Bronchial epithelial cell (primary cell): ENCODE results near the gene PPP1R14D. TPM values are rescaled to one million over a fixed set of nuclear protein-coding genes. Genes with fewer than 3 reads are reported as not detected.

Source experiments
- DNase-seq: peaks from one replicate; pipeline ENCODE4 v3.0.0-alpha.2; 2010; ENCODE audit warnings: low read depth
- FAIRE-seq: peaks from 2 replicates; lab custom pipeline; 2011; peaks lifted over from hg19 to GRCh38; lab: Jason Lieb, UNC
- H3K27me3 ChIP-seq: 2 replicates; pipeline ENCODE4 v1.5.1; 2011; ENCODE audit warnings: low read length; ENCODE audit not compliant: control insufficient read depth, insufficient read depth
- H3K36me3 ChIP-seq: 2 replicates; pipeline ENCODE4 v1.5.1; 2011; ENCODE audit warnings: low read length; ENCODE audit not compliant: control insufficient read depth, insufficient read depth
- H3K4me3 ChIP-seq: 2 replicates; pipeline ENCODE4 v1.5.1; 2011; ENCODE audit warnings: mild to moderate bottlenecking, low read depth, low read length, control low read depth
- total RNA-seq: library from RNA; depleted of rRNA; stranded (reverse); fragments of >200 nt; gene quantifications from 2 replicates; pipeline ENCODE4 v1.2.1, GENCODE V29; 2014
- TF ChIP-seq, protein P1 (sequence below): IDR thresholded peaks from 2 replicates; pipeline ENCODE4 v1.5.1; 2011; ENCODE audit warnings: mild to moderate bottlenecking, moderate library complexity, low read length, control low read depth, inconsistent platforms; ENCODE audit not compliant: insufficient read depth, severe bottlenecking

Gene PPP1R14D, protein sequence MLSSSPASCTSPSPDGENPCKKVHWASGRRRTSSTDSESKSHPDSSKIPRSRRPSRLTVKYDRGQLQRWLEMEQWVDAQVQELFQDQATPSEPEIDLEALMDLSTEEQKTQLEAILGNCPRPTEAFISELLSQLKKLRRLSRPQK
- not detected in 2 replicates for total RNA-seq

DNA sequence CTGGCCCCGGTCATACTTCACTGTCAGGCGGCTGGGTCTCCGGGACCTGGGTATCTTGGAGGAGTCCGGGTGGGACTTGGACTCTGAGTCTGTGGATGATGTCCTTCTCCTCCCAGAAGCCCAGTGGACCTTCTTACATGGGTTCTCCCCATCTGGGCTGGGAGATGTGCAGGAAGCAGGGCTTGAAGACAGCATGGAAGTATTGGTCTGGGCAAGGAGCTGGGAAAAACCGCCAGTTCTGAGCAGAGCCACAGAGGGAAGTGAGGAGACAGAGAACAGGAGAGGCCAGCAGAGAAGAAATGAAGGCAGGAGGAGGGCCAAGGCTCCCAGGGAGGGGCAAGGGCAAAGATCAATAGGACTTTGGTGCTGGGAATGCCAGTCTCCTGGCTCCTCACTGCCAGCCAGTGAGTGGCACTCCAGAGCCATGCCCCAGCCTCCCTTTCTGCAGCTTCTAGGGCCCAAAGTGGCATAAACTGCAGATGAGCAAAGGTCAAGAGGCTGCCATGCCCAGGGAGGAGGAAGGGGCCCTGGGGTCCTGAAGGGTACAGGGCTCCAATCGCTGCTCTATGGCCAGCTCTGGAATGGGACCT lies at the start of gene PPP1R14D:
TSS of gene PPP1R14D (minus strand) at position 262 of the 590 bp plus-strand sequence. CDS start at position 195, 67 bp downstream.
- no peaks in the 10 kb centered on the region for H3K36me3 ChIP-seq
- no peak for FAIRE-seq
- no peak for DNase-seq
- H3K4me3 ChIP-seq: no peak within 1 kb of the TSS
- TF ChIP-seq, protein P1, sequence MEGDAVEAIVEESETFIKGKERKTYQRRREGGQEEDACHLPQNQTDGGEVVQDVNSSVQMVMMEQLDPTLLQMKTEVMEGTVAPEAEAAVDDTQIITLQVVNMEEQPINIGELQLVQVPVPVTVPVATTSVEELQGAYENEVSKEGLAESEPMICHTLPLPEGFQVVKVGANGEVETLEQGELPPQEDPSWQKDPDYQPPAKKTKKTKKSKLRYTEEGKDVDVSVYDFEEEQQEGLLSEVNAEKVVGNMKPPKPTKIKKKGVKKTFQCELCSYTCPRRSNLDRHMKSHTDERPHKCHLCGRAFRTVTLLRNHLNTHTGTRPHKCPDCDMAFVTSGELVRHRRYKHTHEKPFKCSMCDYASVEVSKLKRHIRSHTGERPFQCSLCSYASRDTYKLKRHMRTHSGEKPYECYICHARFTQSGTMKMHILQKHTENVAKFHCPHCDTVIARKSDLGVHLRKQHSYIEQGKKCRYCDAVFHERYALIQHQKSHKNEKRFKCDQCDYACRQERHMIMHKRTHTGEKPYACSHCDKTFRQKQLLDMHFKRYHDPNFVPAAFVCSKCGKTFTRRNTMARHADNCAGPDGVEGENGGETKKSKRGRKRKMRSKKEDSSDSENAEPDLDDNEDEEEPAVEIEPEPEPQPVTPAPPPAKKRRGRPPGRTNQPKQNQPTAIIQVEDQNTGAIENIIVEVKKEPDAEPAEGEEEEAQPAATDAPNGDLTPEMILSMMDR: no peak
- no peaks in the 10 kb centered on the region for H3K27me3 ChIP-seq

DNA sequence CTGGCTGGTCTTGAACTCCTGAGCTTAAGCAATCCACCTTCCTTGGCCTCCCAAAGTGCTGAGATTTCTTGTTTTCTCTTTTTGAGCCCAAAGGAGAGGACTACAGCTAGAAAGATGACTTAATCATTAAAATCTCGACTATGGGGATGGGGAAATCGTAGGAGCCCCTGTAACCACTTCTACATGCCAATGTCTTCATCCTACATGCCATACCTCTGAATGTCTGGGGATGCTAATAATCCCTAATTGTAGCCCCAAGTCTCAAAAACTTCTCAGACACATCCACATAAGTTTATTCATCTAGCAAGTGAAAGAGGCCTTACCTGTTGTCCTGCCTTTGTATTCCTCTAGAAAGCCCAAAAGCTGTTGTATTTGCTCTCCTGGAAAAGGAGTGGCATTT lies 49.2 kb upstream of the PPP1R14D start:
- DNase-seq (no peak), FAIRE-seq (no peak)
- Histone ChIP-seq H3K27me3 (no peaks in the 10 kb centered on the region), H3K4me3 (no peak overlapping the region), H3K36me3 (no peaks in the 10 kb centered on the region)
- TF ChIP-seq, protein P1: no peak

GRCh38 chr15:40875991-40876730 lies 47.7 kb upstream of the PPP1R14D start:
- H3K27me3 ChIP-seq: no peaks in the 10 kb centered on the region
- DNase-seq (peak; percentile 66), FAIRE-seq (no peak)
- TF ChIP-seq, protein P1: no peak
- no peaks in the 10 kb centered on the region for H3K36me3 ChIP-seq
- no peak overlapping the region for H3K4me3 ChIP-seq

GRCh38 chr15:40873694-40874561 lies 45.4 kb upstream of the PPP1R14D start, which contains the start of gene RHOV:
TSS of gene RHOV (minus strand) at chr15:40874234. CDS start at chr15:40874139, 95 bp downstream.
- peak; percentile 63 for DNase-seq
- FAIRE-seq: no peak
- Histone ChIP-seq H3K36me3 (no peaks in the 10 kb centered on the region), H3K4me3 (peak within 1 kb of the TSS; percentile 70), H3K27me3 (no peaks in the 10 kb centered on the region)
- TF ChIP-seq, protein P1: peak; percentile 67

DNA sequence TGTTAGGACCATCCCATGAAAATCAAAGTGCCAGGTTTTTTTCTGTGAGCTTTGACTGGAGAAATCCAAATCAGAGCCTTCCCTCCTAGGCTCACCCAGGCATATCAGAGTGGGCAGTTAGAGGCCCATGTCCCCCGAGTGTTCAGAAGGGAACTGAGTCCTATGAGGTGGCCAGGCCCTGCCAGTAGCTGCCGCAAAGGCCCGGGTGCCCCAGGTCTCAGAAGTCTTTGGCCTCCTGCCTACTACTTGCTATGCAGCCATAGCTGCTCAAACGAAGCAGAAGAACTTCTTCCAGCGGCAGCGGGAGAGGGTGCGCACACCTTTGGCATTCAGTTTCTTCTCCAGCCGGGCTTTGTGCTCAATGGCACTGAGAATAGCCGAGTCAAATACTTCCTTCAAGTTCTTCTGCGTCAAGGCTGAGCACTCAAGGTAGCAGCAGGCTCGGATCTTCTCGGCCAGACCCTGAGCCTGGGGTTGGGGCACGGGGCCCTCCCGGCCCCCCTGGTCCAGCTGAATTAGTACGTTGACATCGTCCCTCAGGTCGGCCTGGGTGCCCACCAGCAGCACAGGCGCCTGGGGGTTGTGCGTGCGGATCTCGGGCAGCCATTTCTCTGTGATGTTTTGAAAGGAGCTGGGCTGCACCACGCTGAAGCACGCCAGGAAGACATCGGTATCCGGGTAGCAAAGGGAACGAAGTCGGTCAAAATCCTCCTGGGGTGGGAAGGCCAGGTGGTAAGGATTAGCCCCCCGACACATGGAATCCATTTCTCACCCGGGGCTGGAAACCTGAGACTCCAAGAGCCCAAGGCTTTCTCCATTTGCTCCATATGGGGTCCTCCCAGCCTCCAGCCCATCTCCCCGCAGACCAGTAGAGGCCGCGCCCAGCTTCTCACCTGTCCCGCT lies 44.5 kb upstream of the PPP1R14D start:
- TF ChIP-seq, protein P1: no peak
- no peaks in the 10 kb centered on the region for H3K36me3 ChIP-seq
- FAIRE-seq (no peak), DNase-seq (no peak)
- H3K27me3 ChIP-seq: no peaks in the 10 kb centered on the region
- peak overlapping the region; percentile 70 for H3K4me3 ChIP-seq
